C4-2B (cell line): ENCODE results near the gene ICE1.

Source experiments
- ZFX ChIP-seq: fragments of 450-650 bp; IDR thresholded peaks from 2 replicates; pipeline ENCODE4 v1.6.1; 2017
- TF ChIP-seq, protein P1 (sequence below): fragments of 450-650 bp; conservative IDR thresholded peaks from 2 replicates; pipeline ENCODE4 v1.5.1; 2017; ENCODE audit warnings: mild to moderate bottlenecking

DNA sequence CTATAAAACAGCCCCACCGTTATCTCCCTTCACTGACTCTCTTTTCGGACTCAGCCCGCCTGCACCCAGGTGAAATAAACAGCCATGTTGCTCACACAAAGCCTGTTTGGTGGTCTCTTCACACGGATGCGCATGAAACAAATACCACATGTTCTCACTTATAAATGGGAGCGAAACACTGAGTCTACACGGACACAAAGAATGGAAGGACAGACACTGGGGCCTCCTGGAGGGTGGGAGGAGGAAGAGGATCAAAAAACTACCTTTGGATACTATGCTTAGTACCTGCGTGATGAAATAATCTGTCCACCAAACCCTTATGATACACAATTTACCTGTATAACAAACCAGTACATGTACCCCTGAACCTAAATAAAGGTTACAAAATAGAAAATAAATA lies 98.6 kb downstream of the ICE1 start:
- TF ChIP-seq, protein P1, sequence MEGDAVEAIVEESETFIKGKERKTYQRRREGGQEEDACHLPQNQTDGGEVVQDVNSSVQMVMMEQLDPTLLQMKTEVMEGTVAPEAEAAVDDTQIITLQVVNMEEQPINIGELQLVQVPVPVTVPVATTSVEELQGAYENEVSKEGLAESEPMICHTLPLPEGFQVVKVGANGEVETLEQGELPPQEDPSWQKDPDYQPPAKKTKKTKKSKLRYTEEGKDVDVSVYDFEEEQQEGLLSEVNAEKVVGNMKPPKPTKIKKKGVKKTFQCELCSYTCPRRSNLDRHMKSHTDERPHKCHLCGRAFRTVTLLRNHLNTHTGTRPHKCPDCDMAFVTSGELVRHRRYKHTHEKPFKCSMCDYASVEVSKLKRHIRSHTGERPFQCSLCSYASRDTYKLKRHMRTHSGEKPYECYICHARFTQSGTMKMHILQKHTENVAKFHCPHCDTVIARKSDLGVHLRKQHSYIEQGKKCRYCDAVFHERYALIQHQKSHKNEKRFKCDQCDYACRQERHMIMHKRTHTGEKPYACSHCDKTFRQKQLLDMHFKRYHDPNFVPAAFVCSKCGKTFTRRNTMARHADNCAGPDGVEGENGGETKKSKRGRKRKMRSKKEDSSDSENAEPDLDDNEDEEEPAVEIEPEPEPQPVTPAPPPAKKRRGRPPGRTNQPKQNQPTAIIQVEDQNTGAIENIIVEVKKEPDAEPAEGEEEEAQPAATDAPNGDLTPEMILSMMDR = no peak
- TF ChIP-seq ZFX = no peak
